GM10248 (cell line): ENCODE measurements around the gene MTF2.

Experiments used
- CTCF ChIA-PET: fragments of 300-600 bp; sonication (Branson Sonifier 250); formaldehyde crosslinking; extraction: SDS; loops from one replicate; lab custom pipeline; 2021; ENCODE audit warnings: antibody characterized with exemption; lab: Yijun Ruan, JAX
- POLR2A ChIA-PET: fragments of 350-650 bp; sonication (Branson Sonifier 250); formaldehyde crosslinking; extraction: SDS; loops from one replicate; lab custom pipeline; 2020; ENCODE audit warnings: antibody characterized with exemption; lab: Yijun Ruan, JAX
- DNase-seq: peaks from one replicate; pipeline ENCODE4 v3.0.0; 2012; ENCODE audit errors: extremely low spot score
- CTCF ChIP-seq: IDR thresholded peaks from 2 replicates; pipeline ENCODE4 v1.5.1; 2012; ENCODE audit warnings: mild to moderate bottlenecking, low read depth; ENCODE audit errors: extremely low read depth, missing control alignments, control extremely low read depth

Gene MTF2

GRCh38 chr1:93124556-93125355 is 45.7 kb downstream of the MTF2 start:
- TF ChIP-seq CTCF = no peak
- POLR2A ChIA-PET = no interaction called here
- CTCF ChIA-PET = no interaction called here
- no peak for DNase-seq

GRCh38 chr1:93129507-93130099 is 50.5 kb downstream of the MTF2 start:
- DNase-seq = no peak
- TF ChIP-seq CTCF = no peak
- CTCF ChIA-PET = interaction anchor here (0.8 kb wide), 1 partner anchor 13 kb away, joined by 4 read pairs; no protein-coding TSS in a partner anchor
- POLR2A ChIA-PET = no interaction called here

DNA sequence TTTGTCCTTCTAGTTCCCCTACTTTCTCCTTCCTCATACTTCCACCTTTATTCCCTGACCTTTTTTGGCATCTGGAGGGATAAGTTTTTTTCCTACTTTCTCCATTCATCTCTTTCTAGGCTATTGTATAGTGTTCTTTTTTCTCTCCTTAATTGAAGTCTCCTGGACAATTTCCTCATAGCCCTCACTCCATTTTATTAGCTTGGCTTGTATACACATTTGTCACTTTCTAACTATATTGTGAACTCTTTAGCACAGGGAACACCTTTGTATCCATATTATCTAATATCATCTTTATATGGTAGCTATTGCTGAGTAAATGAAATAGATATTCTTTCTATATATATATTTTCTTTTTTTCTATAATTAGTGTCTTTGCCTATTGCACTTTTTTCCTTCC is 53.6 kb downstream of the MTF2 start:
- DNase-seq = no peak
- TF ChIP-seq CTCF = no peak
- ChIA-PET CTCF (interaction anchor here (1.0 to 1.4 kb wide), 4 partner anchors 12 to 31 kb away, joined by 3 to 6 read pairs (median 4); no protein-coding TSS in a partner anchor), POLR2A (no interaction called here)

GRCh38 chr1:93136445-93136844 is 57.4 kb downstream of the MTF2 start:
- ChIA-PET POLR2A (no interaction called here), CTCF (interaction anchor here (1.1 kb wide), 1 partner anchor 56 kb away, joined by 3 read pairs; no protein-coding TSS in a partner anchor)

GRCh38 chr1:93137604-93138292 is 58.7 kb downstream of the MTF2 start:
- TF ChIP-seq CTCF = no peak
- ChIA-PET CTCF (no interaction called here), POLR2A (no interaction called here)
- DNase-seq = no peak

More at GRCh38 chr1:93136445-93136844, 57.4 kb downstream of the MTF2 start:
- no peak for DNase-seq
- no peak for TF ChIP-seq CTCF

DNA sequence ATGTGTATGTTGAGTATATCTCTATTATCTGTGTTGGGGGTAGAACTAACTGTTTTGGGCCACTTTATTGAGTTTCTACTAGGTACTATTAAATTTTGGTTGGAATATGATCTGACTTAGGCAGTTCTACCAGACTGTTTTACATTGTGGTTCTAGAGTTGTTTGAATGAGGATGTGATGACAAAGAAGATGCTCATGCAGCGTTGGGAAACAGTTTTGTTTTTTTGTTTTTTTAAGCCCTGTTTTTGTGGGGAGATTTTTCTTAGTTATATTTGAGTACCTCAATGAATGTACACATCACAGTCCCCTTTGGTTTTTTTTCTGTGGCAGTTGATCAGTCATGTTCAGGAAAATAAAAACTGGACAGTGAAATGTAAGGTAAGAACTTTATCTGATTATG is 61.0 kb downstream of the MTF2 start:
- TF ChIP-seq CTCF = no peak
- DNase-seq = no peak
- ChIA-PET CTCF (interaction anchor here (4.2 kb wide), 1 partner anchor 11 kb away, joined by 18 read pairs; no protein-coding TSS in a partner anchor), POLR2A (no interaction called here)
